ENCODE data around the gene RHOBTB3. TPM values are rescaled to one million over a fixed set of nuclear protein-coding genes. Genes with fewer than 3 reads are reported as not detected.
"Not testable (repeated sequence)": the region's sequence is repeated elsewhere in the genome, so short reads cannot be mapped to it uniquely, and the experiment has no call there.

The RHOBTB3 gene
- total RNA-seq, 4 donors from 2014 or later: 4.7 to 59.3 (median 13.6) TPM

GRCh38 chr5:95711501-95712346 is 19.4 kb upstream of the RHOBTB3 start:
- Histone ChIP-seq H3K27me3 (no peaks in the 10 kb centered on the region), H3K36me3 (no peaks in the 10 kb centered on the region), H3K27ac (no peak overlapping the region), H3K9me3 (no peaks in the 10 kb centered on the region), H3K4me1 (peaks cover 0 to 13% (median 0%) of the 10 kb centered on the region in 3 donors), H3K4me3 (no peak overlapping the region)
- TF ChIP-seq CTCF (IDR thresholded peaks at IDR 0.05) (no peak), POLR2A (IDR thresholded peaks at IDR 0.05) (no peak)
- intact Hi-C loops (cut with DNase I): no loop called here
- whole genome bisulfite sequencing, 2 donors: 88 to 95% methylated on average over 18 to 27 of the region's 27 CpGs
- DNase-seq: no peak

- TF ChIP-seq POLR2A (IDR thresholded peaks at IDR 0.05) (no peak), CTCF (IDR thresholded peaks at IDR 0.05) (no peak)
- no peak for DNase-seq
- WGBS, 2 donors: 40 to 43% methylated on average over 2 of the region's 2 CpGs
- no peak overlapping the region for H3K4me3 ChIP-seq
- intact Hi-C loops (cut with DNase I): no loop called here
- H3K9me3 ChIP-seq: no peaks in the 10 kb centered on the region
- H3K4me1 ChIP-seq: peaks cover 0 to 13% (median 0%) of the 10 kb centered on the region in 3 donors
- H3K36me3 ChIP-seq: no peaks in the 10 kb centered on the region
- H3K27ac ChIP-seq: no peak overlapping the region
- H3K27me3 ChIP-seq: no peaks in the 10 kb centered on the region
Observed at GRCh38 chr5:95712347-95712958, 18.7 kb upstream of the RHOBTB3 start.

- intact Hi-C loops (cut with DNase I); DNase-seq; H3K4me3 ChIP-seq; H3K27ac ChIP-seq; H3K9me3 ChIP-seq; H3K36me3 ChIP-seq; H3K27me3 ChIP-seq: not testable (repeated sequence)
- H3K4me1 ChIP-seq: peaks cover 0 to 13% (median 0%) of the 10 kb centered on the region in 3 donors
- 91 to 100% methylated on average over 2 to 5 of the region's 5 CpGs for WGBS, 2 donors
Observed at GRCh38 chr5:95713246-95713645, 17.9 kb upstream of the RHOBTB3 start.

GRCh38 chr5:95713960-95714710 is 17.0 kb upstream of the RHOBTB3 start:
- Histone ChIP-seq H3K4me1 (peaks cover 0 to 13% (median 0%) of the 10 kb centered on the region in 3 donors), H3K4me3 (no peak overlapping the region), H3K27me3 (no peaks in the 10 kb centered on the region), H3K36me3 (no peaks in the 10 kb centered on the region), H3K9me3 (no peaks in the 10 kb centered on the region), H3K27ac (no peak overlapping the region)
- no peak for DNase-seq
- intact Hi-C loops (cut with DNase I): no loop called here
- 73 to 82% methylated on average over 4 of the region's 4 CpGs for WGBS, 2 donors
- no peak for TF ChIP-seq POLR2A (IDR thresholded peaks at IDR 0.05)
- no peak for TF ChIP-seq CTCF (IDR thresholded peaks at IDR 0.05)

GRCh38 chr5:95715799-95716461 is 15.2 kb upstream of the RHOBTB3 start:
- Histone ChIP-seq H3K27ac (no peak overlapping the region), H3K27me3 (no peaks in the 10 kb centered on the region), H3K4me1 (peaks cover 0 to 15% (median 0%) of the 10 kb centered on the region in 3 donors), H3K9me3 (no peaks in the 10 kb centered on the region), H3K4me3 (no peak overlapping the region), H3K36me3 (no peaks in the 10 kb centered on the region)
- no peak for DNase-seq
- TF ChIP-seq CTCF (IDR thresholded peaks at IDR 0.05): no peak
- no peak for TF ChIP-seq POLR2A (IDR thresholded peaks at IDR 0.05)
- intact Hi-C loops (cut with DNase I): no loop called here
- 74 to 78% methylated on average over 4 to 5 of the region's 5 CpGs for WGBS, 2 donors
